IMR-90 (cell line): ENCODE data around the gene MEIS2. TPM values are rescaled to one million over a fixed set of nuclear protein-coding genes. Genes with fewer than 3 reads are reported as not detected.

Experiments used
- ATAC-seq: fragments of 200-7000 bp; cut with Tn5 transposase; 2 replicates; pipeline ENCODE4 v1.9.1; 2020; ENCODE audit warnings: low read depth, mild to moderate bottlenecking, moderate library complexity
- BruUV-seq: library from RNA; stranded (reverse); fragments of 400-500 nt; replicated peaks from 2 replicates; lab custom pipeline; 2021; lab: Mats Ljungman, UMichigan
- CTCF ChIA-PET: fragments of 300-600 bp; formaldehyde crosslinking; extraction: SDS; loops from one replicate; lab custom pipeline; 2021; ENCODE audit warnings: antibody characterized with exemption; lab: Yijun Ruan, JAX
- POLR2A ChIA-PET: fragments of 300-600 bp; sonication (Branson Sonifier 250); formaldehyde crosslinking; loops from one replicate; lab custom pipeline; 2022; ENCODE audit warnings: antibody characterized with exemption; ENCODE audit not compliant: unreplicated experiment; lab: Charles Lee
- DNase-seq: peaks from one replicate; pipeline ENCODE4 v3.0.0; 2013
- H2AFZ ChIP-seq: replicated peaks from 2 replicates; pipeline ENCODE3; 2013; ENCODE audit warnings: low read length, mild to moderate bottlenecking; ENCODE audit not compliant: poor library complexity
- H2AK5ac ChIP-seq: 2 replicates; pipeline ENCODE4 v1.6.1; 2013; ENCODE audit warnings: low read depth, low read length, inconsistent platforms
- H2AK9ac ChIP-seq: replicated peaks from 2 replicates; pipeline ENCODE3; 2013; ENCODE audit warnings: mild to moderate bottlenecking, low read depth, low read length, moderate library complexity; ENCODE audit not compliant: poor library complexity
- H2BK120ac ChIP-seq: 2 replicates; pipeline ENCODE4 v1.6.1; 2013; ENCODE audit warnings: low read depth, low read length, inconsistent platforms
- H2BK15ac ChIP-seq: 3 replicates; pipeline ENCODE4 v1.6.1; 2013; ENCODE audit warnings: low read depth, low read length, inconsistent platforms
- H2BK20ac ChIP-seq: 2 replicates; pipeline ENCODE4 v1.6.1; 2013; ENCODE audit warnings: low read depth, mild to moderate bottlenecking, inconsistent platforms, low read length, moderate library complexity
- H2BK5ac ChIP-seq: 2 replicates; pipeline ENCODE4 v1.6.1; 2013; ENCODE audit warnings: mild to moderate bottlenecking, low read depth, low read length, inconsistent platforms; ENCODE audit not compliant: poor library complexity, severe bottlenecking
- H3K14ac ChIP-seq: replicated peaks from 2 replicates; pipeline ENCODE4 v1.6.1; 2013; ENCODE audit warnings: low read depth, low read length, inconsistent platforms
- H3K18ac ChIP-seq: 2 replicates; pipeline ENCODE4 v1.6.1; 2013; ENCODE audit warnings: low read depth, low read length, control low read depth
- H3K23ac ChIP-seq: 2 replicates; pipeline ENCODE4 v1.6.1; 2013; ENCODE audit warnings: low read depth, low read length, inconsistent platforms
- H3K27ac ChIP-seq: 2 replicates; pipeline ENCODE4 v1.5.1; 2013; ENCODE audit warnings: mild to moderate bottlenecking, control low read depth, low read length; ENCODE audit not compliant: insufficient read depth
- H3K27me3 ChIP-seq: 2 replicates; pipeline ENCODE4 v1.6.1; 2013; ENCODE audit warnings: low read length; ENCODE audit not compliant: control insufficient read depth, insufficient read depth
- H3K36me3 ChIP-seq: 2 replicates; pipeline ENCODE4 v1.6.1; 2013; ENCODE audit warnings: low read length, mixed read lengths; ENCODE audit not compliant: control insufficient read depth, insufficient read depth
- H3K4ac ChIP-seq: 2 replicates; pipeline ENCODE4 v1.6.1; 2013; ENCODE audit warnings: low read depth, low read length, inconsistent platforms
- H3K4me1 ChIP-seq: 2 replicates; pipeline ENCODE4 v1.6.1; 2013; ENCODE audit warnings: low read length, mixed read lengths; ENCODE audit not compliant: control insufficient read depth, insufficient read depth
- H3K4me2 ChIP-seq: 2 replicates; pipeline ENCODE4 v1.6.1; 2013; ENCODE audit warnings: low read depth, mild to moderate bottlenecking, control low read depth, low read length, moderate library complexity
- H3K4me3 ChIP-seq: 2 replicates; pipeline ENCODE4 v1.5.1; 2013; ENCODE audit warnings: low read depth, mild to moderate bottlenecking, control low read depth, low read length, moderate library complexity; ENCODE audit not compliant: insufficient read depth
- H3K56ac ChIP-seq: 2 replicates; pipeline ENCODE4 v1.6.1; 2013; ENCODE audit warnings: low read length, inconsistent platforms; ENCODE audit not compliant: insufficient read depth; ENCODE audit errors: extremely low read depth
- H3K79me1 ChIP-seq, 2 experiments: 2 replicates each; pipeline ENCODE4 v1.6.1; 2013; ENCODE audit warnings: low read length in 2 of 2, inconsistent platforms in 1 of 2, low read depth in 1 of 2
- H3K9ac ChIP-seq: 2 replicates; pipeline ENCODE4 v1.6.1; 2013; ENCODE audit warnings: low read depth, low read length, control low read depth
- H3K9me1 ChIP-seq: 2 replicates; pipeline ENCODE4 v1.6.1; 2013; ENCODE audit warnings: low read length, inconsistent platforms; ENCODE audit not compliant: insufficient read depth
- H3K9me3 ChIP-seq: 2 replicates; pipeline ENCODE4 v1.6.1; 2013; ENCODE audit warnings: low read length; ENCODE audit not compliant: control insufficient read depth, insufficient read depth
- H4K20me1 ChIP-seq: 2 replicates; pipeline ENCODE4 v1.6.1; 2013; ENCODE audit warnings: low read length, inconsistent platforms; ENCODE audit not compliant: insufficient read depth
- H4K5ac ChIP-seq: 2 replicates; pipeline ENCODE4 v1.6.1; 2013; ENCODE audit warnings: mild to moderate bottlenecking, low read depth, low read length, control low read depth
- H4K8ac ChIP-seq, 2 experiments: 2 replicates each; pipeline ENCODE4 v1.6.1; 2013; ENCODE audit warnings: low read depth in 2 of 2, low read length in 2 of 2, control low read depth in 1 of 2, inconsistent platforms in 1 of 2
- H4K91ac ChIP-seq: 2 replicates; pipeline ENCODE4 v1.6.1; 2013; ENCODE audit warnings: low read depth, low read length, inconsistent platforms; ENCODE audit not compliant: insufficient read depth
- CEBPB ChIP-seq: IDR thresholded peaks from 2 replicates; pipeline ENCODE4 v1.6.1; 2012; ENCODE audit warnings: low read depth, low read length, improper control_type of control experiment
- WGBS, 2 experiments: methylation state at CpG; one replicate each; pipeline versions ENCODE4 v1.1.5 to v1.1.7; 2013; ENCODE audit warnings: missing lambda C conversion rate in 2 of 2; ENCODE audit not compliant: insufficient read length in 1 of 2; ENCODE audit errors: extremely low coverage in 2 of 2; 5-methylcytosine and 5-hydroxymethylcytosine counted together
- dilution Hi-C: fragments of 300-500 bp; cut with HindIII; formaldehyde crosslinking; loops from one replicate; pipeline ENCODE4 v1.14.3; 2018; ENCODE audit warnings: low sequenced_read_pairs; ENCODE audit not compliant: unreplicated experiment
- in situ Hi-C: fragments of 300-500 bp; cut with MboI; formaldehyde crosslinking; loops from 3 replicates; pipeline ENCODE4 v1.14.3; 2019; ENCODE audit warnings: low sequenced_read_pairs, inconsistent platforms, mixed read lengths
- intact Hi-C: fragments of 100-400 bp; cut with micrococcal nuclease; formaldehyde crosslinking; loops from 2 replicates; pipeline ENCODE4 v1.10.0; 2022
- polyA plus RNA-seq, 3 experiments: library from polyadenylated mRNA; depleted of rRNA; stranded (reverse); fragments of >200 nt; gene quantifications; 2 replicates each; pipeline ENCODE4 v1.2.3, GENCODE V29; 2012; ENCODE audit warnings: low replicate concordance in 1 of 3
- total RNA-seq: library from RNA; depleted of rRNA; stranded (reverse); fragments of >200 nt; gene quantifications from 2 replicates; pipeline ENCODE4 v1.2.3, GENCODE V29; 2012
- TF ChIP-seq, protein P1 (sequence below): fragments of 150-350 bp; IDR thresholded peaks from 2 replicates; pipeline ENCODE4 v1.6.1; 2017; ENCODE audit warnings: mild to moderate bottlenecking, antibody characterized with exemption, low read length, low read depth

Gene MEIS2
- total and polyA plus RNA-seq, 2 of the 4 experiments (the other 2 are of a cell fraction): 70.1 to 71.3 TPM

DNA sequence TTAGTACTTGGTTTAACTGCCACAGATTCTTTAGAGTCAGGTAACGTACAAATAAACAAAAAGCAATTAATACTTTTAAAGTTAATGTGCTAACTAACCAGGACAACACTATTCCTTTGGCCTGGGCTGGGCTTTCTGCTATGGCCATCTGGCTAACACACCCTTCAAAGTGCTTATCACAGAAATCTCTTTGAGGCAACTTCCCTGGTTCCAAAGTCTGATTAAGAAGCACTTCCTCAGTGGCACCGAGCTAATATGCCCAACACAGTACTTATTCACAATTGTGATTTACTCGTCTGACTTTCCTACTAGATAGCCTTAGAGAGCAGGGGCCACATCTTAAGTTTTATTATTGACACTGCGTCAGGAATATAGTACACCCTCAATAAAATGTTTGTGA is 191.4 kb downstream of the MEIS2 start:
- Histone ChIP-seq H3K4me2 (no peak overlapping the region), H3K27me3 (no peaks in the 10 kb centered on the region), H4K20me1 (no peaks in the 10 kb centered on the region), H3K56ac (no peak overlapping the region), H2AK5ac (no peak overlapping the region), H3K79me1 (peaks cover 16 to 28% of the 10 kb centered on the region in 2 experiments; a peak in 3 of 4 replicates), H3K4me1 (peaks cover 6% of the 10 kb centered on the region), H2BK120ac (no peak overlapping the region), H3K18ac (no peak overlapping the region), H3K4ac (no peak overlapping the region), H4K8ac (no peak overlapping the region), H3K36me3 (no peaks in the 10 kb centered on the region), H2BK15ac (no peak overlapping the region), H3K9me3 (no peaks in the 10 kb centered on the region), H3K27ac (no peak overlapping the region), H3K9ac (no peak overlapping the region), H2BK5ac (no peak overlapping the region), H4K91ac (no peak overlapping the region), H3K4me3 (no peak overlapping the region), H2BK20ac (no peak overlapping the region), H4K5ac (no peak overlapping the region), H3K23ac (no peak overlapping the region), H3K9me1 (no peaks in the 10 kb centered on the region), H2AK9ac (no peak overlapping the region), H3K14ac (no peak overlapping the region), H2AFZ (no peak overlapping the region)
- ATAC-seq (no peak), DNase-seq (no peak)
- ChIA-PET CTCF (no interaction called here), POLR2A (no interaction called here)
- dilution Hi-C loops (no loop called here), intact Hi-C loops (no loop called here), in situ Hi-C loops (no loop called here)
- WGBS, 2 experiments: no CpG with 5 or more reads among the region's 4 CpGs
- no peak for TF ChIP-seq CEBPB
- TF ChIP-seq, protein P1, sequence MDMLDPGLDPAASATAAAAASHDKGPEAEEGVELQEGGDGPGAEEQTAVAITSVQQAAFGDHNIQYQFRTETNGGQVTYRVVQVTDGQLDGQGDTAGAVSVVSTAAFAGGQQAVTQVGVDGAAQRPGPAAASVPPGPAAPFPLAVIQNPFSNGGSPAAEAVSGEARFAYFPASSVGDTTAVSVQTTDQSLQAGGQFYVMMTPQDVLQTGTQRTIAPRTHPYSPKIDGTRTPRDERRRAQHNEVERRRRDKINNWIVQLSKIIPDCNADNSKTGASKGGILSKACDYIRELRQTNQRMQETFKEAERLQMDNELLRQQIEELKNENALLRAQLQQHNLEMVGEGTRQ: no peak
- no TSS peak for BruUV-seq
